DND-41 (cell line): Measurements from ENCODE around the gene CABYR.

Source experiments
- CTCF ChIP-seq: IDR thresholded peaks from 2 replicates; pipeline ENCODE4 v1.5.1; 2012; ENCODE audit warnings: borderline replicate concordance, low read length, moderate library complexity, mild to moderate bottlenecking; ENCODE audit not compliant: poor library complexity, severe bottlenecking; ENCODE audit errors: extremely low read depth
- EZH2 ChIP-seq: IDR thresholded peaks from 3 replicates; pipeline ENCODE4 v1.6.1; 2012; ENCODE audit warnings: borderline replicate concordance, low read depth, mild to moderate bottlenecking, moderate library complexity, low read length, inconsistent platforms; ENCODE audit not compliant: severe bottlenecking

- no peak for TF ChIP-seq CTCF
- TF ChIP-seq EZH2: no peak
Observed at GRCh38 chr18:24170360-24170759, 31.5 kb downstream of the CABYR start.
